Esophagus squamous epithelium (tissue), 4 donors: ENCODE measurements around the gene PRSS16.
"Not testable (repeated sequence)": the region's sequence is repeated elsewhere in the genome, so short reads cannot be mapped to it uniquely, and the experiment has no call there.

Source experiments
- POLR2A ChIP-seq, 4 donors: fragments of 450-650 bp; IDR thresholded peaks; one replicate each; pipeline ENCODE4 v1.6.1; 2017; ENCODE audit warnings: antibody characterized with exemption in 4 of 4, mild to moderate bottlenecking in 4 of 4, moderate library complexity in 3 of 4
- TF ChIP-seq, protein P1 (sequence below), 6 experiments: fragments of 450-650 bp in 4 of 6; fragments of 200-600 bp in 2 of 6; sonication (generic) in 2 of 6; IDR thresholded peaks; one replicate each; pipeline ENCODE4 v1.5.1; 2016 to 2019; ENCODE audit warnings: antibody characterized with exemption in 6 of 6, mild to moderate bottlenecking in 4 of 6, moderate library complexity in 4 of 6

- TF ChIP-seq, protein P1, sequence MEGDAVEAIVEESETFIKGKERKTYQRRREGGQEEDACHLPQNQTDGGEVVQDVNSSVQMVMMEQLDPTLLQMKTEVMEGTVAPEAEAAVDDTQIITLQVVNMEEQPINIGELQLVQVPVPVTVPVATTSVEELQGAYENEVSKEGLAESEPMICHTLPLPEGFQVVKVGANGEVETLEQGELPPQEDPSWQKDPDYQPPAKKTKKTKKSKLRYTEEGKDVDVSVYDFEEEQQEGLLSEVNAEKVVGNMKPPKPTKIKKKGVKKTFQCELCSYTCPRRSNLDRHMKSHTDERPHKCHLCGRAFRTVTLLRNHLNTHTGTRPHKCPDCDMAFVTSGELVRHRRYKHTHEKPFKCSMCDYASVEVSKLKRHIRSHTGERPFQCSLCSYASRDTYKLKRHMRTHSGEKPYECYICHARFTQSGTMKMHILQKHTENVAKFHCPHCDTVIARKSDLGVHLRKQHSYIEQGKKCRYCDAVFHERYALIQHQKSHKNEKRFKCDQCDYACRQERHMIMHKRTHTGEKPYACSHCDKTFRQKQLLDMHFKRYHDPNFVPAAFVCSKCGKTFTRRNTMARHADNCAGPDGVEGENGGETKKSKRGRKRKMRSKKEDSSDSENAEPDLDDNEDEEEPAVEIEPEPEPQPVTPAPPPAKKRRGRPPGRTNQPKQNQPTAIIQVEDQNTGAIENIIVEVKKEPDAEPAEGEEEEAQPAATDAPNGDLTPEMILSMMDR (IDR thresholded peaks at IDR 0.05) = not testable (repeated sequence)
- TF ChIP-seq POLR2A (IDR thresholded peaks at IDR 0.05) = not testable (repeated sequence)
These were observed 24.5 kb upstream of the PRSS16 start for GRCh38 chr6:27222971-27223370.
